Tongue (tissue), 2 donors: Measurements from ENCODE around the gene CELF2. TPM values are rescaled to one million over a fixed set of nuclear protein-coding genes. Genes with fewer than 3 reads are reported as not detected.

Experiments used
- DNase-seq: peaks from one replicate; pipeline ENCODE4 v3.0.0-alpha.2; 2015
- total RNA-seq: library from RNA; depleted of rRNA; stranded (reverse); fragments of >200 nt; gene quantifications from one replicate; pipeline ENCODE4 v1.2.3, GENCODE V29; 2014

Gene CELF2
- total RNA-seq, 1 donor from 2014 or later, result 57.5 TPM

- no peak for DNase-seq
These were observed 5.6 kb downstream of the CELF2 start for GRCh38 chr10:11023009-11023953.

- DNase-seq, result no peak
These were observed 6.9 kb downstream of the CELF2 start for GRCh38 chr10:11024596-11024995.

- no peak for DNase-seq
These were observed 8.3 kb downstream of the CELF2 start for GRCh38 chr10:11025978-11026377.

GRCh38 chr10:11026773-11027172, 9.1 kb downstream of the CELF2 start:
- peak; percentile 78 for DNase-seq

GRCh38 chr10:11034762-11035161, 17.1 kb downstream of the CELF2 start:
- no peak for DNase-seq

GRCh38 chr10:11035301-11035991, 17.8 kb downstream of the CELF2 start:
- no peak for DNase-seq

- no peak for DNase-seq
These were observed 18.8 kb downstream of the CELF2 start for GRCh38 chr10:11036424-11037011.

GRCh38 chr10:11037991-11038390, 20.3 kb downstream of the CELF2 start:
- DNase-seq, result no peak

- no peak for DNase-seq
These were observed 24.7 kb downstream of the CELF2 start for GRCh38 chr10:11042357-11042756.

- no peak for DNase-seq
These were observed 25.4 kb downstream of the CELF2 start for GRCh38 chr10:11043039-11043438.

- no peak for DNase-seq
These were observed 25.9 kb downstream of the CELF2 start for GRCh38 chr10:11043446-11044127.

GRCh38 chr10:11045487-11045886, 27.8 kb downstream of the CELF2 start:
- DNase-seq, result no peak

- peak; percentile 53 for DNase-seq
These were observed 28.5 kb downstream of the CELF2 start for GRCh38 chr10:11045995-11046775.

GRCh38 chr10:11046776-11047160, 29.1 kb downstream of the CELF2 start:
- no peak for DNase-seq

GRCh38 chr10:11048707-11049278, 31.1 kb downstream of the CELF2 start:
- no peak for DNase-seq

GRCh38 chr10:11049806-11050205, 32.1 kb downstream of the CELF2 start:
- no peak for DNase-seq

GRCh38 chr10:11050301-11051287, 32.9 kb downstream of the CELF2 start:
- no peak for DNase-seq

GRCh38 chr10:11057018-11057417, 39.3 kb downstream of the CELF2 start:
- DNase-seq, result no peak

- no peak for DNase-seq
These were observed 39.8 kb downstream of the CELF2 start for GRCh38 chr10:11057448-11057847.

- DNase-seq, result no peak
These were observed 40.3 kb downstream of the CELF2 start for GRCh38 chr10:11057994-11058393.
